ENCODE data around the gene LDLRAP1.

LDLRAP1 gene

DNA sequence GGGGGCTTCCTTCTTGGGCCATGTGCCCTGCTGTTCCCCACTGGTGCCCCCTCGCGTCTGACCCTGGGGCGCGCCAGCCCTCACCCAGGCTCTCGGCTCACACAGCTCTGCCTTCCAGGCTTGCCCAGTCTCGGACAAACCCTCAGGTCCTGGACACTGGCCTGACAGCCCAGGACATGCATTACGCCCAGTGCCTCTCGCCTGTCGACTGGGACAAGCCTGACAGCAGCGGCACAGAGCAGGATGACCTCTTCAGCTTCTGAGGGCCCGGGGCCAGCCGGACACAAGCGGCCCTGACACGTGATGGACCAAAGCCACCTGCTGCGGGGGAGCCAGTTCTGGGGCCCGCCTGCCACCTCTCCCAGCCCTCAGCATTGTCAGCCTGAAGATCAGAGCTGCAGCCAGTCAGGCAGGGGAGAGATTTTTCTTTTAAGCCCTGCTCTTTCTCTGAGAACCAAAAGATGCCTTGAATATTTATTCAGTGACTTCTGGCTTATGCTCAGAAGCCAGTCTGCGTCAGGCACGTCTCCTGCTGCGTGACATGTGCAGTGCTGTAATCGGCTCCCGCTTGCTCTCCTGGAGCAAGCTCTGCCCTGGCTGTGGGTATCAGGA, 23.4 kb downstream of the LDLRAP1 start:
- TF ChIP-seq, protein P1, sequence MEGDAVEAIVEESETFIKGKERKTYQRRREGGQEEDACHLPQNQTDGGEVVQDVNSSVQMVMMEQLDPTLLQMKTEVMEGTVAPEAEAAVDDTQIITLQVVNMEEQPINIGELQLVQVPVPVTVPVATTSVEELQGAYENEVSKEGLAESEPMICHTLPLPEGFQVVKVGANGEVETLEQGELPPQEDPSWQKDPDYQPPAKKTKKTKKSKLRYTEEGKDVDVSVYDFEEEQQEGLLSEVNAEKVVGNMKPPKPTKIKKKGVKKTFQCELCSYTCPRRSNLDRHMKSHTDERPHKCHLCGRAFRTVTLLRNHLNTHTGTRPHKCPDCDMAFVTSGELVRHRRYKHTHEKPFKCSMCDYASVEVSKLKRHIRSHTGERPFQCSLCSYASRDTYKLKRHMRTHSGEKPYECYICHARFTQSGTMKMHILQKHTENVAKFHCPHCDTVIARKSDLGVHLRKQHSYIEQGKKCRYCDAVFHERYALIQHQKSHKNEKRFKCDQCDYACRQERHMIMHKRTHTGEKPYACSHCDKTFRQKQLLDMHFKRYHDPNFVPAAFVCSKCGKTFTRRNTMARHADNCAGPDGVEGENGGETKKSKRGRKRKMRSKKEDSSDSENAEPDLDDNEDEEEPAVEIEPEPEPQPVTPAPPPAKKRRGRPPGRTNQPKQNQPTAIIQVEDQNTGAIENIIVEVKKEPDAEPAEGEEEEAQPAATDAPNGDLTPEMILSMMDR (IDR thresholded peaks at IDR 0.05; ENCODE audit: borderline replicate concordance, insufficient read depth, low read depth, low read length): peak; percentile 18; the same call in 1 of the 2 replicates
- no peak overlapping the region for H3K4me3 ChIP-seq (ENCODE audit: low read depth, low read length)

DNA sequence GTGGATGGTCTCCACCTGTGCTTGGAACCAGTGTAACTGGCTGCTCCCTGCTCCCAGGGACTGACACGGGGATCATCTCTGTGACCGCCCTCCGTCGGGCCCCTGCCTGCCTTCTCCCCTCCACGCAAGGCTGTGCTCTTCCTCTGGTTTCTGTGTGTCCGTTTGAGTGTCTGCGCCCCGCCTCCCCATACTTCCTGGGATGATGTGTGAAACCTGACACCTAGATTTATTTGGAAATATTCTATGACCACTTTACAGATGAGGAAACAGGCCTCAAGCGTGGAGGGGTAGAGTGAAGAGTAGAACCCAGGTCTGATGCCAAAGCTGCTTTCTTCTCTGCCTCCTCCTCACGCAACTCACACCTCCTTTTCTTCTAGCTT, 24.3 kb downstream of the LDLRAP1 start:
- H3K4me3 ChIP-seq (ENCODE audit: low read depth, low read length): no peak overlapping the region
- TF ChIP-seq, protein P1 (IDR thresholded peaks at IDR 0.05; ENCODE audit: borderline replicate concordance, insufficient read depth, low read depth, low read length): no peak

DNA sequence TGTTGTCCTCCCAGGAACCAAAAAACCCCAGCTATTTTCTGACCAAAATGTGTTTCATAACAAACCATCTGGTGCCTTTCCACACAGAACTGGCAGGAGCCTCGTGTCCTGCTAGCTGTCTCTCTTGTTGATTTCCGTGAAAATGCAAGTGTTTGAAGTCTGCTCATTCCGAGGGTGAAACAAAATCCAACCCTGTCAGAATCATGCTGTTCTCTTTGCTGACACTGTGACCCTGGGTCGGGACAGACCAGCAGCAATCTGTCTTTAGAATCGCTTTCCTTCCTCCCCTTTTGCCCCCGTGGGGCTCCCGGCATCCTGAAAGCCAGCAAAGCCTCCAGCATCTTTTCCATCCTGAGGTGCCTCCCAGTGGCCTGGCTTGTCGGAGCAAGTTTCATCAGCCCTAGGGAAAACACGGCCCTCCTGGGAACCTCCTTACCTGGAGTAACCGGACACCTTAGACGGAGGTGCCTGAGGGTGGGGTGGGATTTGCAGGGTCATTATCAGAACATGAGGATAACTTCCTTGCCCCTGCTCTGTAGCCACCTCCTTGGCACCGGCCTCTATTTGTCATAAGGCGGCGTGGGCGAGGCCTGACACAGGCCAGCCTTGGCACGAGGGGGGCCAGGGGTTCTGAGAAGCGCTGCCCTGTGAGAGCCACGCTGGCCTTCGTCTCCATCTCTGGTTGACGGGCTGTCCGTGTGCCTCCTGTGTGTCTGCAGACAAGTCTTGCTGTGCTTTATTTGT, 24.9 kb downstream of the LDLRAP1 start:
- H3K4me3 ChIP-seq (ENCODE audit: low read depth, low read length): no peak overlapping the region
- TF ChIP-seq, protein P1 (IDR thresholded peaks at IDR 0.05; ENCODE audit: borderline replicate concordance, insufficient read depth, low read depth, low read length): no peak

DNA sequence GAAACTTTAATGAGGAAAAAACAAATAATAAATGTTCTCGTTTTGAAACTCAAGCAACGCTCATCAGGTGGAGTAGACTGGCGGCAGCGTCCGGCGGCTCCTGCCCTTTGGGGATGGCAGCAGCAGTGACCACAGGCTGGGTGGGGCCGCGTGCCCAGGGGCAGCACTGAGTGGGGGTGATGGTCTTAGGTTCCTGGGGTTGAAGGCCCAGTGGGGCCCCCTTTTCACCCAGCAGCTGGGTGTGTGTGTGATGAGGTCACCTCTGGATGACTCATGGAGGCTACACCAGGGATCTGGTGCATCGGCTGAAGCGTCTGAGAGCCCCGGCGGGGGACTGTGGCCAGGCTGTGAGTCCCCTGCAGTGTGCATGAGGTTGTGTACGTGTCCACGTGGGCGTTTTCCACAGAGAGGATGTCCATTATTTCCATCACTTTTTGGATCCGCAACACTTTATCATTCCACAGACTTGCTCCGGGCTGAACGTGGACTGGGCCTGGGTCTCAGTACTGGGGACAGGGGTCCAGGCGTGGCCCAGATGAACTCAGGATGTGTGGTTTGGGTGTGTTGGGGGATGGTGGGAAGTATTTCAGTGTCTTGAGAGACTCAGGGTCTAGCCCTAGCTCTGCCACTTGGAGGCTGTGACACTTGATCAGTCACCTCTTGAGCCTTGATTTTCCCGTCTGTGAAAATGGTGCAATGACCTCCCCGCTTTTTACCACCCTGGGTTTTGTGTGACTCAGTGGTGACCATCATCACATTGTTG, 25.6 kb downstream of the LDLRAP1 start:
- no peak overlapping the region for H3K4me3 ChIP-seq (ENCODE audit: low read depth, low read length)
- TF ChIP-seq, protein P1 (IDR thresholded peaks at IDR 0.05; ENCODE audit: borderline replicate concordance, insufficient read depth, low read depth, low read length): no peak

DNA sequence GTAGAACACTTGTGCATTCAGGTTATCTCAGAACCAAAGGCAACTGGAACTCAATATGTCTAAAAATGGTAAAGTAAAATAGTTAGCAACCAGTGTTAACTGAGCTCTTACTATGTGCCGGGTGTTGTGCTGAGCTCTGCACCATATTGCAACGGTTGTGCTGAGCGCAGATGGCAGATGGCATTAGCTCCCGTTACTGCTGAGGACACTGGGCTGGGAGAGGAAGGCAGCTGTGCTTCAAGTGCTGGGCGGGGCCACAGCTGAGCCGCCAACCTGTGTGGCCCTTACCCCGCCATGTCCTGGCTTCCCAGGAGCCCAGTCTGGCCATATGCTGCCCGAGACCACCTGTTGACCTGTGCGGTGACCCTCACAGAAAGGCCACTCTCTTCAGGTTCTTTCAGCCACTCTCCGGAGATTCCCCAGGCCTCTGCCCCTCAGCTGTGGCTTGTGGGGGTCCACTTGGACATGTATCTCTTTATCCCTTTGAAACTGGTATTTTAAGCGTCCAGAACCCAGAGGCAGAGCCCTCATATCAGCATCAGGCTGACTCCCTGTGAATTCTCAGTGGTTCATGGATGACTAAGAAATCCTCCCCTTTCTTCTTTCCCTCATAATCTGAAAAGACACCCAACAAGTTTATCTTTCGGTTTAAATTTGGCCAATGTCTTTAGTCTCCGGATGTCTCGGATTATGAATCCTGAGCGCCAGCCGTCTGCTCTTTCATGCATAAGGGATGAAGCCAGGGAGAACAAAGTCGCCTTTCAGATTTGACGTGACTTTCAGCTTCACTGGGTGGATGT, 26.4 kb downstream of the LDLRAP1 start:
- TF ChIP-seq, protein P1 (IDR thresholded peaks at IDR 0.05; ENCODE audit: borderline replicate concordance, insufficient read depth, low read depth, low read length): no peak
- H3K4me3 ChIP-seq (ENCODE audit: low read depth, low read length): no peak overlapping the region

DNA sequence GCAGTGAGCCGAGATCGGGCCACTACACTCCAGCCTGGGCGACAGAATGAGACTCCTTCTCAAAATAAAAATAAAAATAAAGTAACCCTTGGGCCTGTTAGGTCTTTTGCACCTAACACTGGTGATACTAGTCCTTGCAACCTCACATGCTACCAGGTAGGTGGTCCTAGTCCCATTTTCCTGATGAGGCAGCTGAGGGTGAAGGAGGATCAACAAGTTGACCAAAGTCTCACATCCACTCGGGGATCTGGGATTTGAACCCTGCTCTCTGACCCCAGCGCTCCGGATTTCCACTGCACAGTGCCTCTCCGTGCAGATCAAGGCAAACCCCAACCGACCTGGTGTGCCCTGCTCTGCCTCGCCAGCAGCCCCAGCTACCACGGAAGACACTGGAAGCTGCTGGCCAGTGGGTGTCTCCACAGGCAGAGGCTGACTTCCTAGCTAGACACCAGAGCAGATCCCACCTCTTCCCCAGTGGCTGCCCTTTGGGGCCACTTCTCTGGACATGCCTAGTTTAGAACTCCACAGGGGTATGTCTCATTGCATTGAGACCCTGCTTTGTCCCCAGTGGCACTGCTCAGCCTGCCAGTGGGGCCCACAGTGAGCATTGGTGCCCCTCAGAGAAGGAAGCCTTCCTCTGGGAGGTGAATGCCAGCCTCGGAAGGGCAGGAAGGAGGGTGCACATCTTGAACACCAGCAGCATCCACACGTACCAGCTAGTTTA, 27.6 kb downstream of the LDLRAP1 start:
- H3K4me3 ChIP-seq (ENCODE audit: low read depth, low read length): no peak overlapping the region
- TF ChIP-seq, protein P1 (IDR thresholded peaks at IDR 0.05; ENCODE audit: borderline replicate concordance, insufficient read depth, low read depth, low read length): no peak

Measured in GM12875 (cell line).